ENCODE results near the gene DLX4. TPM values are rescaled to one million over a fixed set of nuclear protein-coding genes. Genes with fewer than 3 reads are reported as not detected.

DLX4 gene
- total and polyA plus RNA-seq, 7 donors = 0.34 TPM; not detected in 6

DNA sequence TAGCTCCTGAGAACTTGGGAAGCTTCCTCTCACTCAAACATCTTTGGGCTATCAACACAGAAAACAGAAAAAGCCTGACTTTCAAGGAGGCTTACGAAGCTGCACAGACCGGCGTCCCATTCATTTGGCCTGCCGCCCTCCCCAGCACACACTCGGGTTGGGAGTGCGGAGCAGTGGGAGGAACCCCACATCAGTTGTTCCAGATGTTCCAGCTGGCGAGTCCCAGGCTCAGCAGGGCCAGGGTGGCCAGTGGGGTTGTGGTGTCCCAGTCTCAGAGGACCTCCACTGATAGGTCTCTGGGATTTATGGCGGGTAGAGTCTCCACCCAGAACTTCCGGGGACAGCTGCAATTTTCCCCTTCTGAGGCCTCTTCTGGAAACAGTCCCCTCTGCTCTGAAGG is 43.1 kb upstream of the DLX4 start:
- no peak for DNase-seq
- Histone ChIP-seq H3K4me3 (no peak overlapping the region), H3K36me3 (no peaks in the 10 kb centered on the region), H3K27ac (no peak overlapping the region), H3K9me3 (no peaks in the 10 kb centered on the region), H3K4me1 (no peaks in the 10 kb centered on the region), H3K27me3 (peaks cover 0 to 30% (median 0%) of the 10 kb centered on the region in 3 donors)
- 69 to 77% methylated on average over 9 of the region's 9 CpGs for WGBS, 2 donors
- TF ChIP-seq POLR2AphosphoS5 (IDR thresholded peaks at IDR 0.05) (no peak), POLR2A (IDR thresholded peaks at IDR 0.05) (no peak), CTCF (IDR thresholded peaks at IDR 0.05) (no peak), EP300 (IDR thresholded peaks at IDR 0.05) (no peak)
- intact Hi-C loops (cut with DNase I) = no loop called here

GRCh38 chr17:49926886-49927285 is 42.1 kb upstream of the DLX4 start:
- H3K36me3 ChIP-seq = no peaks in the 10 kb centered on the region
- no peak for TF ChIP-seq EP300 (IDR thresholded peaks at IDR 0.05)
- H3K4me3 ChIP-seq = no peak overlapping the region
- no peaks in the 10 kb centered on the region for H3K4me1 ChIP-seq
- no peak overlapping the region for H3K27ac ChIP-seq
- 51 to 78% methylated on average over 13 of the region's 13 CpGs for WGBS, 2 donors
- intact Hi-C loops (cut with DNase I) = no loop called here
- H3K27me3 ChIP-seq = peaks cover 0 to 40% (median 0%) of the 10 kb centered on the region in 3 donors
- no peak for DNase-seq
- H3K9me3 ChIP-seq = no peaks in the 10 kb centered on the region

- TF ChIP-seq POLR2AphosphoS5 (IDR thresholded peaks at IDR 0.05) (no peak), POLR2A (IDR thresholded peaks at IDR 0.05) (no peak), EP300 (IDR thresholded peaks at IDR 0.05) (no peak), CTCF (IDR thresholded peaks at IDR 0.05) (no peak)
- no peak overlapping the region for H3K27ac ChIP-seq
- no peaks in the 10 kb centered on the region for H3K4me1 ChIP-seq
- no peak overlapping the region for H3K4me3 ChIP-seq
- no peaks in the 10 kb centered on the region for H3K36me3 ChIP-seq
- 50 to 56% methylated on average over 10 of the region's 10 CpGs for WGBS, 2 donors
- no peak for DNase-seq
- no peaks in the 10 kb centered on the region for H3K9me3 ChIP-seq
- peaks cover 0 to 46% (median 0%) of the 10 kb centered on the region in 3 donors for H3K27me3 ChIP-seq
- intact Hi-C loops (cut with DNase I) = no loop called here
These were observed 40.7 kb upstream of the DLX4 start for GRCh38 chr17:49928126-49928800.

GRCh38 chr17:49928837-49929475 is 40.0 kb upstream of the DLX4 start:
- no peak for DNase-seq
- Histone ChIP-seq H3K4me3 (no peak overlapping the region), H3K9me3 (no peaks in the 10 kb centered on the region), H3K36me3 (no peaks in the 10 kb centered on the region), H3K27ac (no peak overlapping the region), H3K27me3 (peaks cover 0 to 42% (median 0%) of the 10 kb centered on the region in 3 donors), H3K4me1 (no peaks in the 10 kb centered on the region)
- 72 to 83% methylated on average over 6 of the region's 6 CpGs for WGBS, 2 donors
- intact Hi-C loops (cut with DNase I) = no loop called here
- no peak for TF ChIP-seq EP300 (IDR thresholded peaks at IDR 0.05)
- TF ChIP-seq CTCF (IDR thresholded peaks at IDR 0.05) = no peak
- TF ChIP-seq POLR2AphosphoS5 (IDR thresholded peaks at IDR 0.05) = no peak
- no peak for TF ChIP-seq POLR2A (IDR thresholded peaks at IDR 0.05)

GRCh38 chr17:49930880-49931279 is 38.1 kb upstream of the DLX4 start:
- intact Hi-C loops (cut with DNase I) = no loop called here
- DNase-seq = no peak
- Histone ChIP-seq H3K27me3 (peaks cover 0 to 50% (median 13%) of the 10 kb centered on the region in 3 donors), H3K27ac (no peak overlapping the region), H3K36me3 (no peaks in the 10 kb centered on the region), H3K4me3 (no peak overlapping the region), H3K4me1 (no peaks in the 10 kb centered on the region), H3K9me3 (no peaks in the 10 kb centered on the region)
- TF ChIP-seq EP300 (IDR thresholded peaks at IDR 0.05) (no peak), POLR2AphosphoS5 (IDR thresholded peaks at IDR 0.05) (no peak), CTCF (IDR thresholded peaks at IDR 0.05) (no peak), POLR2A (IDR thresholded peaks at IDR 0.05) (no peak)
- 82 to 84% methylated on average over 8 of the region's 8 CpGs for WGBS, 2 donors
